Gastrocnemius medialis (tissue), 4 donors: ENCODE results near the gene HSPG2. TPM values are rescaled to one million over a fixed set of nuclear protein-coding genes. Genes with fewer than 3 reads are reported as not detected.
"Not testable (repeated sequence)": the region's sequence is repeated elsewhere in the genome, so short reads cannot be mapped to it uniquely, and the experiment has no call there.

Experiments
- ATAC-seq, 2 donors: fragments of 150-250 bp; one replicate each; pipeline ENCODE4 v1.9.1; 2016
- DNase-seq, 2 donors: peaks; one replicate each; pipeline ENCODE4 v3.0.0-alpha.2; 2019
- H3K27ac ChIP-seq, 4 donors: fragments of 200-600 bp; sonication (generic); 1 replicate in 1 of 4; 2 replicates in 3 of 4; pipeline ENCODE4 v1.5.1; 2016 to 2018; ENCODE audit warnings: mild to moderate bottlenecking in 2 of 4, moderate library complexity in 1 of 4
- H3K27me3 ChIP-seq, 3 donors: fragments of 200-600 bp; sonication (generic) in 2 of 3; 1 replicate in 1 of 3; 2 replicates in 2 of 3; pipeline versions ENCODE4 v1.5.1 to v1.6.0; 2016 to 2019; ENCODE audit warnings: mild to moderate bottlenecking in 1 of 3, moderate library complexity in 1 of 3
- H3K36me3 ChIP-seq, 2 donors: fragments of 200-600 bp; sonication (generic) in 1 of 2; one replicate each; pipeline ENCODE4 v1.5.1; 2017 to 2018
- H3K4me1 ChIP-seq, 2 donors: fragments of 200-600 bp; sonication (generic) in 1 of 2; one replicate each; pipeline ENCODE4 v1.5.1; 2016 to 2017; ENCODE audit warnings: mild to moderate bottlenecking in 2 of 2
- H3K4me3 ChIP-seq, 4 donors: fragments of 200-600 bp; sonication (generic) in 3 of 4; 1 replicate in 1 of 4; 2 replicates in 3 of 4; pipeline ENCODE4 v1.5.1; 2016 to 2019; ENCODE audit warnings: mild to moderate bottlenecking in 2 of 4
- H3K9me3 ChIP-seq, 3 donors: fragments of 200-600 bp; sonication (generic) in 2 of 3; 1 replicate in 1 of 3; 2 replicates in 2 of 3; pipeline ENCODE4 v1.5.1; 2016 to 2019
- CTCF ChIP-seq, 5 experiments: fragments of 450-650 bp in 3 of 5; fragments of 200-600 bp in 2 of 5; sonication (generic) in 2 of 5; IDR thresholded peaks in 4 of 5; conservative IDR thresholded peaks in 1 of 5; 1 replicate in 4 of 5; 2 replicates in 1 of 5; pipeline ENCODE4 v1.5.1; 2016 to 2019; ENCODE audit warnings: antibody characterized with exemption in 5 of 5, mild to moderate bottlenecking in 3 of 5, moderate library complexity in 3 of 5
- POLR2A ChIP-seq, 2 donors: fragments of 450-650 bp; IDR thresholded peaks; one replicate each; pipeline ENCODE4 v1.6.1; 2017; ENCODE audit warnings: antibody characterized with exemption in 2 of 2, mild to moderate bottlenecking in 2 of 2, moderate library complexity in 2 of 2
- in situ Hi-C, 4 donors: fragments of 200-750 bp; cut with MboI; loops; one replicate each; pipeline versions ENCODE4 v1.15.0 to v1.8.0; 2017; ENCODE audit warnings: low sequenced_read_pairs in 4 of 4
- intact Hi-C: fragments of 100-400 bp; cut with DNase I; formaldehyde crosslinking; loops from one replicate; pipeline ENCODE4 v1.15.1; 2023; ENCODE audit warnings: low total_unique reads
- total RNA-seq, 4 donors: library from RNA; depleted of rRNA; stranded (reverse); fragments of >200 nt; gene quantifications; one replicate each; pipeline versions ENCODE4 v1.1.0 to v1.2.3, GENCODE V29; 2016

Gene HSPG2
- total RNA-seq, 4 donors from 2014 or later, result 68.9 to 108 (median 83.5) TPM

- Histone ChIP-seq H3K4me3 (no peak overlapping the region), H3K9me3 (no peaks in the 10 kb centered on the region), H3K27ac (peak overlapping the region; percentile 87 to 94 (median 90)), H3K36me3 (no peaks in the 10 kb centered on the region), H3K4me1 (peaks cover 91 to 98% of the 10 kb centered on the region in 2 donors), H3K27me3 (no peaks in the 10 kb centered on the region)
- in situ Hi-C loops (no loop called here), intact Hi-C loops (no loop called here)
- ATAC-seq (peak in 1 of 2 donors; percentile 6), DNase-seq (peak in 1 of 2 donors; percentile 34)
- no peak for TF ChIP-seq CTCF (IDR thresholded peaks at IDR 0.05 in 4 of 5, conservative IDR thresholded peaks at IDR 0.05 in 1 of 5)
These were observed 27.8 kb downstream of the HSPG2 start for GRCh38 chr1:21909286-21909759.

- peak overlapping the region; percentile 87 to 94 (median 90) for H3K27ac ChIP-seq
- in situ Hi-C loops, H3K27me3 ChIP-seq, H3K9me3 ChIP-seq, intact Hi-C loops, DNase-seq, H3K4me3 ChIP-seq, ATAC-seq, H3K36me3 ChIP-seq: not testable (repeated sequence)
- H3K4me1 ChIP-seq, result peaks cover 88 to 95% of the 10 kb centered on the region in 2 donors
These were observed 29.2 kb downstream of the HSPG2 start for GRCh38 chr1:21907737-21908534.

GRCh38 chr1:21907079-21907418 is 30.1 kb downstream of the HSPG2 start:
- in situ Hi-C loops, result no loop called here
- TF ChIP-seq POLR2A (IDR thresholded peaks at IDR 0.05) (no peak), CTCF (IDR thresholded peaks at IDR 0.05 in 4 of 5, conservative IDR thresholded peaks at IDR 0.05 in 1 of 5) (no peak)
- H3K9me3 ChIP-seq, result no peaks in the 10 kb centered on the region
- peaks cover 88 to 94% of the 10 kb centered on the region in 2 donors for H3K4me1 ChIP-seq
- H3K4me3 ChIP-seq, result no peak overlapping the region
- intact Hi-C loops, result no loop called here
- H3K36me3 ChIP-seq, result no peaks in the 10 kb centered on the region
- peak overlapping the region; percentile 87 to 94 (median 90) for H3K27ac ChIP-seq
- no peaks in the 10 kb centered on the region for H3K27me3 ChIP-seq
- no peak for DNase-seq
- ATAC-seq, result no peak

GRCh38 chr1:21906173-21907078 is 30.7 kb downstream of the HSPG2 start:
- in situ Hi-C loops (no loop called here), intact Hi-C loops (no loop called here)
- H3K9me3 ChIP-seq, result no peaks in the 10 kb centered on the region
- peak; percentile 11 to 40 for ATAC-seq
- TF ChIP-seq POLR2A (IDR thresholded peaks at IDR 0.05), result no peak
- no peak for TF ChIP-seq CTCF (IDR thresholded peaks at IDR 0.05 in 4 of 5, conservative IDR thresholded peaks at IDR 0.05 in 1 of 5)
- H3K4me1 ChIP-seq, result peaks cover 88 to 94% of the 10 kb centered on the region in 2 donors
- peak; percentile 70 to 79 for DNase-seq
- no peaks in the 10 kb centered on the region for H3K27me3 ChIP-seq
- no peaks in the 10 kb centered on the region for H3K36me3 ChIP-seq
- peak overlapping the region; percentile 87 to 94 (median 90) for H3K27ac ChIP-seq
- H3K4me3 ChIP-seq, result no peak overlapping the region
